ENCODE measurements around the gene PIK3R2. TPM values are rescaled to one million over a fixed set of nuclear protein-coding genes. Genes with fewer than 3 reads are reported as not detected.

Gene PIK3R2
- total RNA-seq, 1 donor from 2014 or later = 43.1 TPM

DNA sequence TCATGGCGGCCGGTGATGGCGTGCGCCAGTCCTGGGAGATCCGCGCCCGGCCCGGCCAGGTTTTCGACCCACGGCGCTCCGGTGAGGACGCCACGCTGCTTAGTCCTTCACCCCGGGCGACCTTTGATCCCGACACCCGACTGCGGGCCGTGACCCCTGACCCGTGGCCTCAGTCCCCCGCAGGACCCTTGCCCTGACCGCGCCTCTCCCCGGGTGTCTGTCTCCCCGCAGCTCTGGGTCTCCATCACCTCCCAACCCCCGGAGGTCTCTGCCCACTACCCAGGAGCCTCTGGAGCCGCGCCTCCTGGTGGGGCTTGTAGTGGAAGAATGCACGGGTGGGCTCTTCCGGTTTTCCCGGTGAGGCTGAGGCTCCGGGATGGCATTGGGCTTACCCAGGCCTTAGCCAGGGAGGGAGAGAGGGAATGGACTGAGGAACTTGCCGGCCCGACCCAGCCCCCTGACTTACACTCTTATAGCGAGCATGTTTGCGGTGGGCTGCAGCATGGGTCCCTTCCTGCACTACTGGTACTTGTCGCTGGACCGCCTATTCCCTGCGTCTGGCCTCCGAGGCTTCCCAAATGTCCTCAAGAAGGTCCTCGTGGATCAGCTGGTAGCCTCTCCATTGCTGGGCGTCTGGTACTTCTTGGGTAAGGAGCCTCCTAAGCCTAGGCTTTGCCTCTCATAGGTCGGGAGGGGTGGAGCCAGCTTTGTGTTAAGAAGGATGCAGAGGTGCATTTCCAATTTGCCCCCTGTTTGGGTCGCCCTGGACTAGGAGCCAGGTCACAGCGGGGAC is 40.6 kb downstream of the PIK3R2 start:
- peaks cover 0 to 16% of the 10 kb centered on the region in 2 donors for H3K36me3 ChIP-seq
- peaks cover 10 to 11% of the 10 kb centered on the region in 2 donors for H3K4me1 ChIP-seq
- H3K27ac ChIP-seq = peak overlapping the region; percentile 80 to 90
- no peak for DNase-seq (ENCODE audit: low spot score in 2 of 2)
- no peaks in the 10 kb centered on the region for H3K9me3 ChIP-seq
- intact Hi-C loops (cut with DNase I) = loop anchor here (1.0 to 5.0 kb wide), 2 partner anchors 11 to 134 kb away; partner anchors contain the start of gene RAB3A
- H3K4me3 ChIP-seq = peak overlapping the region; percentile 84 to 96
- H3K27me3 ChIP-seq = no peaks in the 10 kb centered on the region
- TF ChIP-seq CTCF (IDR thresholded peaks at IDR 0.05) = no peak

DNA sequence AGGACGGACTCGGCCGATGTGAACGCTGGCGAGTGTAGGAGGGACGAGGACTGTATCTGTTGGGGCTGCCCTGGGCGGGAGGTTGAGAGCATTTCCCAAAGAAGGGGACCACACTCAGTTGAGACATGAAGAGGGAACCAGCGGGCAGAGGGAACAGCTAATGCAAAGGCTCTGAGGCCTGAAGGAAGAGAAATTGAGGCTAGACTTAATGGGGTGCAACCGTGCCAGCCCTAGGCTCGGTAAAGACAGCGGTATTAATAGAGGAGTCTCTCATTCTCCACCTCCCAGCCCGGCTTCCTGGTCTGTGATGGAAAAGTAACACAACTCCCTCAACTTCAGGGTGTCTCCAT is 41.2 kb downstream of the PIK3R2 start:
- intact Hi-C loops (cut with DNase I) = loop anchor here (5.0 kb wide), 1 partner anchor 133 kb away; no protein-coding TSS in a partner anchor
- no peaks in the 10 kb centered on the region for H3K27me3 ChIP-seq
- no peak for DNase-seq (ENCODE audit: low spot score in 2 of 2)
- no peaks in the 10 kb centered on the region for H3K9me3 ChIP-seq
- peaks cover 10 to 11% of the 10 kb centered on the region in 2 donors for H3K4me1 ChIP-seq
- H3K4me3 ChIP-seq = peak overlapping the region; percentile 84 to 96
- H3K36me3 ChIP-seq = peaks cover 2 to 20% of the 10 kb centered on the region in 2 donors
- H3K27ac ChIP-seq = peak overlapping the region in 1 of 2 donors; percentile 6
- no peak for TF ChIP-seq CTCF (IDR thresholded peaks at IDR 0.05)

GRCh38 chr19:18194554-18195238 is 41.7 kb downstream of the PIK3R2 start:
- peak overlapping the region; percentile 84 to 96 for H3K4me3 ChIP-seq
- peaks cover 6 to 20% of the 10 kb centered on the region in 2 donors for H3K36me3 ChIP-seq
- TF ChIP-seq CTCF (IDR thresholded peaks at IDR 0.05) = no peak
- DNase-seq (ENCODE audit: low spot score in 2 of 2) = no peak
- no peaks in the 10 kb centered on the region for H3K27me3 ChIP-seq
- intact Hi-C loops (cut with DNase I) = loop anchor here (5.0 kb wide), 1 partner anchor 133 kb away; no protein-coding TSS in a partner anchor
- H3K4me1 ChIP-seq = peaks cover 10 to 11% of the 10 kb centered on the region in 2 donors
- H3K27ac ChIP-seq = peak overlapping the region in 1 of 2 donors; percentile 6
- no peaks in the 10 kb centered on the region for H3K9me3 ChIP-seq

GRCh38 chr19:18196511-18196845 is 43.5 kb downstream of the PIK3R2 start:
- intact Hi-C loops (cut with DNase I) = no loop called here
- no peak for DNase-seq (ENCODE audit: low spot score in 2 of 2)
- no peak overlapping the region for H3K4me3 ChIP-seq
- peaks cover 8 to 24% of the 10 kb centered on the region in 2 donors for H3K36me3 ChIP-seq
- no peaks in the 10 kb centered on the region for H3K27me3 ChIP-seq
- no peak for TF ChIP-seq CTCF (IDR thresholded peaks at IDR 0.05)
- peaks cover 10 to 11% of the 10 kb centered on the region in 2 donors for H3K4me1 ChIP-seq
- H3K9me3 ChIP-seq = no peaks in the 10 kb centered on the region
- no peak overlapping the region for H3K27ac ChIP-seq

DNA sequence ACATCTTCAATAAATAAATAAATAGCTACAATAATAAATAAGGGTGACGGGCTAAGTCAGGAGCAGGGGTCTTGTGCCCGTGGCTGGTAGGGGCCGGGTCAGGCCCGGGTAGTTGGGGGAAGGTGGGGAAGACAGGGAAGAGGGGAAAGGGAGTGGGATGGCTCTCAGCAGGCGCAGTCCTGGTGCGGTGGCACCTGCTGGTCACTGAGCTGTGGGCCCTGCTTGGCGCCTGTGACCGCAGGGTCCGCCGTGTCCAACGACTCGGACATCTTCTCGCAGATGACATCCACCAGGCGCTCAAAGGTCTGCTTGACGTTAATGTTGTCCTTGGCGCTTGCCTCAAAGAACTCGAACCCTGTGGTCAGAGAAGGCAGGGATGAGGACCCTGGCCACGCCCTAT is 44.3 kb downstream of the PIK3R2 start:
- no peak for DNase-seq (ENCODE audit: low spot score in 2 of 2)
- H3K4me3 ChIP-seq = no peak overlapping the region
- no peak for TF ChIP-seq CTCF (IDR thresholded peaks at IDR 0.05)
- H3K9me3 ChIP-seq = no peaks in the 10 kb centered on the region
- peaks cover 8 to 11% of the 10 kb centered on the region in 2 donors for H3K4me1 ChIP-seq
- H3K36me3 ChIP-seq = peaks cover 8 to 24% of the 10 kb centered on the region in 2 donors
- H3K27me3 ChIP-seq = no peaks in the 10 kb centered on the region
- H3K27ac ChIP-seq = no peak overlapping the region
- intact Hi-C loops (cut with DNase I) = no loop called here

Measured in ascending aorta (tissue), 2 donors.